Renal cortex interstitium (tissue), 15 donors: ENCODE results near the gene NPY4R2. TPM values are rescaled to one million over a fixed set of nuclear protein-coding genes. Genes with fewer than 3 reads are reported as not detected.
"Not testable (repeated sequence)": the region's sequence is repeated elsewhere in the genome, so short reads cannot be mapped to it uniquely, and the experiment has no call there.

Experiments
- DNase-seq, 11 donors: peaks; one replicate each; pipeline ENCODE4 v3.0.0-alpha.2; 2013; ENCODE audit warnings: low read depth in 9 of 11, low spot score in 4 of 11; ENCODE audit errors: extremely low read depth in 1 of 11
- long read RNA-seq, 16 experiments: transcript quantifications; one replicate each; lab custom pipeline, GENCODE V29; 2026
- polyA plus RNA-seq, 3 donors: library from polyadenylated mRNA; unstranded; fragments of 120-200 nt; gene quantifications; one replicate each; pipeline ENCODE4 v1.2.1, GENCODE V29; 2013; ENCODE audit not compliant: insufficient read length in 3 of 3

The NPY4R2 gene, protein sequence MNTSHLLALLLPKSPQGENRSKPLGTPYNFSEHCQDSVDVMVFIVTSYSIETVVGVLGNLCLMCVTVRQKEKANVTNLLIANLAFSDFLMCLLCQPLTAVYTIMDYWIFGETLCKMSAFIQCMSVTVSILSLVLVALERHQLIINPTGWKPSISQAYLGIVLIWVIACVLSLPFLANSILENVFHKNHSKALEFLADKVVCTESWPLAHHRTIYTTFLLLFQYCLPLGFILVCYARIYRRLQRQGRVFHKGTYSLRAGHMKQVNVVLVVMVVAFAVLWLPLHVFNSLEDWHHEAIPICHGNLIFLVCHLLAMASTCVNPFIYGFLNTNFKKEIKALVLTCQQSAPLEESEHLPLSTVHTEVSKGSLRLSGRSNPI
- not detected for polyA plus RNA-seq
- long read RNA-seq, donor 1: 0 reads
- long read RNA-seq, donor 2: 0 reads
- long read RNA-seq, donor 3: 0 reads
- long read RNA-seq, donor 4: 0 reads
- long read RNA-seq, donor 5: 0 reads
- long read RNA-seq, donor 6: 0 reads
- long read RNA-seq, donor 7: 0 reads
- long read RNA-seq, donor 8: 0 reads
- long read RNA-seq, donor 9: 0 reads
- long read RNA-seq, donor 10: 0 reads
- long read RNA-seq, donor 11: 0 reads
- long read RNA-seq, donor 12: 0 reads
- long read RNA-seq, donor 13: 0 reads
- long read RNA-seq, donor 14: 0 reads
- long read RNA-seq, donor 15: 0 reads
- long read RNA-seq, donor 16: 0 reads

- not testable (repeated sequence) for DNase-seq
These were observed at the start of gene NPY4R2 for GRCh38 chr10:47918475-47918874. Gene NPY4R2, plus strand, starts transcription at chr10:47918662. Its CDS starts 3,326 bp downstream, at chr10:47921988.

GRCh38 chr10:47870887-47871286 lies 47.6 kb upstream of the NPY4R2 start:
- DNase-seq: not testable (repeated sequence)

GRCh38 chr10:47871485-47872180 lies 46.8 kb upstream of the NPY4R2 start:
- not testable (repeated sequence) for DNase-seq

GRCh38 chr10:47872236-47872635 lies 46.2 kb upstream of the NPY4R2 start:
- not testable (repeated sequence) for DNase-seq

DNA sequence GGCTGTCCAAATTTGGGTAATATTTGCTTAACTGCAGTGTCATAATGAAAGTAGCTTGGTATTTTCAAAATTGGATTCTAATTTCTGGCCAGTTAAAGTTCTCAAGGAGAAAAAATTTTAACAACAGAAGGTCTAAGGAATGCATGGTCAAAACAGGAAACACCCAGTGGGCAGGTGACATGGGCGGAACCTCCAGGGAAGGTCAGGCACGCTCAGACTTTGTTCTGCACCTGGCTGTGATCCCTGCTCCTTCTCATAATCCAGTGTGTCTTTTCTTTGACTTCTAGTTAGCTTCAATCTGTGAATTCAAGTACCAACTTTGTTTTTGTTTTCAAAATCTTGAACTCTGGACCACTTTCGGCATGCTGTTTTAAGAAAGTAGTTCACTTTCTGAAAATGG lies 34.2 kb upstream of the NPY4R2 start:
- DNase-seq: not testable (repeated sequence)

GRCh38 chr10:47884934-47885333 lies 33.5 kb upstream of the NPY4R2 start:
- not testable (repeated sequence) for DNase-seq

GRCh38 chr10:47886356-47886755 lies 32.1 kb upstream of the NPY4R2 start:
- not testable (repeated sequence) for DNase-seq

DNA sequence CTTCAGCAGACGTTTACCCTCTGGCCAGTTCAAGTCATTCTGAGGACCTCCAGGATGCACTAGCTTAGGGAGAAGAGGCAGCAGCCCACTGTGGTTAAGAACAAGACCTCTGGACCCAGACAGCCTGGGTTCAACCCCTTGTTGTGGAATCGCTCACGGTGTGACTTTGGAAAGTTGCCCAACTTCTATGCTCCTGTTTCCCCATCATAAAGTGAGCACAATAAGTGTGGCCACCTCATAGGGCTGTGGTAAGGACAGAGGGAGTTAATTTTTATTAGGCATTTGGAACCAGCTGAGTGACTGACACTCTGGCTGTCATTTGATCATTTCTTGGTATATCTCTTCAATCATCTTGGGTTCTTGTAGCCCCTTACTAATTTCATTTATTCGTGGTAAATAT lies 31.6 kb upstream of the NPY4R2 start:
- not testable (repeated sequence) for DNase-seq

DNA sequence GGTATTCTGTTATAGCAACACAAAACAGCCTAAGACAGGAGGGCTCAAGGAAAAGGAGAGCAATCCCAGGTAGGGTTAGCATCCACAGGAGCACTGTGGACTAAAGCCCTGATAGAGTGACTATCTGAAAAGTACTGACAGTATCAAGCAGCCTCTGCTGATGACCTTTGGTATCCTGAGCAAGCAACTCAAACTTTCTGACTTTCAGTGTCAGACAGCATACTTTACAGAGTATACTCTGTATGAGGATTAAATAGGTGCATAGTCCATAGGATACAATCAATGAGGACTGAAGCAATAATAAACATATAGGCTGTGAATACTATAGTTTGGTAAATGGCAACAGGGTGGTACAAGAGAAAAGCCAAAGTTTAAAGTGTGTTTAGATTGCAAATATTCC lies 27.7 kb upstream of the NPY4R2 start:
- DNase-seq: not testable (repeated sequence)

GRCh38 chr10:47892494-47893261 lies 25.8 kb upstream of the NPY4R2 start:
- not testable (repeated sequence) for DNase-seq

- DNase-seq: not testable (repeated sequence)
These were observed 23.9 kb upstream of the NPY4R2 start for GRCh38 chr10:47894571-47894970.

GRCh38 chr10:47897813-47898212 lies 20.6 kb upstream of the NPY4R2 start:
- DNase-seq: not testable (repeated sequence)

- DNase-seq: not testable (repeated sequence)
These were observed 9.1 kb upstream of the NPY4R2 start for GRCh38 chr10:47909333-47909732.

DNA sequence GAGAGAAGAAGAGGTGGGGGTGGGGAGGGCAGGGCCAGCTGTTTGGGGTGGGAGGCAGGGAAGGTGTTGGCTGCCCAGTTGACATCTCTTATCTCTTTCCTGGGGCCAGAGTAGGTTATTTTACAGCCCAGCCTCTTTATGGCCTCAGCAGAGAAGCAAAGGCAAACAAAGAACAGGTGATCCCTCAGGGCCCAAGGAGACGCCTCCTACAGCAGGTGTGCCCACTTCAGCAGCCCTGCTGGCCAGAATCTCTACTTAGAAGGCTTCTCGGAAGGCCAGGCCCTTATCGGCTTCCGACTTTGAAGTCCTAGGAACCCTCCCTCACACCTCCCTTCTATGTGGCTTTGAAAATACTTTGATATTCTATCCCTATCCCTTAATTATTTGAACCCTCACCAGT lies 8.0 kb upstream of the NPY4R2 start:
- DNase-seq: not testable (repeated sequence)

- not testable (repeated sequence) for DNase-seq
These were observed 4.4 kb upstream of the NPY4R2 start for GRCh38 chr10:47914052-47914451.

- not testable (repeated sequence) for DNase-seq
These were observed 2.5 kb upstream of the NPY4R2 start for GRCh38 chr10:47915849-47916548.

- DNase-seq: not testable (repeated sequence)
These were observed 2.1 kb downstream of the NPY4R2 start for GRCh38 chr10:47920610-47921009.

- DNase-seq: not testable (repeated sequence)
These were observed 4.0 kb downstream of the NPY4R2 start for GRCh38 chr10:47922503-47922902.
